ENCODE results near the gene RPS21.
"Not testable (repeated sequence)": the region's sequence is repeated elsewhere in the genome, so short reads cannot be mapped to it uniquely, and the experiment has no call there.

RPS21 gene

GRCh38 chr20:62413025-62413570, 26.2 kb downstream of the RPS21 start:
- no peak for DNase-seq

GRCh38 chr20:62413896-62414481, 27.1 kb downstream of the RPS21 start:
- DNase-seq = no peak

GRCh38 chr20:62415354-62416111, 28.6 kb downstream of the RPS21 start:
- no peak for DNase-seq

- no peak for DNase-seq
These were observed 30.0 kb downstream of the RPS21 start for GRCh38 chr20:62416651-62417637.

- no peak for DNase-seq
These were observed 31.2 kb downstream of the RPS21 start for GRCh38 chr20:62417981-62418708.

GRCh38 chr20:62418709-62419487, 32.0 kb downstream of the RPS21 start:
- no peak for DNase-seq

- DNase-seq = no peak
These were observed 32.9 kb downstream of the RPS21 start for GRCh38 chr20:62419759-62420158.

- DNase-seq = no peak
These were observed 34.2 kb downstream of the RPS21 start for GRCh38 chr20:62420846-62421715.

GRCh38 chr20:62421716-62421990, 34.8 kb downstream of the RPS21 start:
- no peak for DNase-seq

GRCh38 chr20:62422636-62423325, 35.9 kb downstream of the RPS21 start:
- DNase-seq = no peak

- no peak for DNase-seq
These were observed 36.4 kb downstream of the RPS21 start for GRCh38 chr20:62423326-62423706.

GRCh38 chr20:62424249-62425107, 37.6 kb downstream of the RPS21 start:
- no peak for DNase-seq

GRCh38 chr20:62425281-62426058, 38.6 kb downstream of the RPS21 start:
- no peak for DNase-seq

GRCh38 chr20:62426059-62426348, 39.1 kb downstream of the RPS21 start:
- DNase-seq = not testable (repeated sequence)

- no peak for DNase-seq
These were observed 39.8 kb downstream of the RPS21 start for GRCh38 chr20:62426699-62427131.

GRCh38 chr20:62427172-62428001, 40.5 kb downstream of the RPS21 start, which contains the start of gene RBBP8NL:
Gene RBBP8NL (minus strand): TSS chr20:62427539. CDS start chr20:62419647, 7,892 bp downstream.
- no peak for DNase-seq

GRCh38 chr20:62428002-62428372, 41.1 kb downstream of the RPS21 start:
- DNase-seq = no peak

Data from stimulated activated CD4-positive, alpha-beta T cell treated with anti-CD3 and anti-CD28 coated beads, Interleukin-1b, Interleukin-23, amount 100 ng/mL, for 48 hours (primary cell).